Dermis lymphatic vessel endothelial cell (primary cell): Measurements from ENCODE around the gene SSR2. TPM values are rescaled to one million over a fixed set of nuclear protein-coding genes. Genes with fewer than 3 reads are reported as not detected.

ENCODE experiments used
- total RNA-seq: library from RNA; depleted of rRNA; stranded (reverse); fragments of >200 nt; gene quantifications from 2 replicates; pipeline ENCODE4 v1.2.1, GENCODE V29; 2014

SSR2 gene
- 351 and 443 TPM in 2 replicates for total RNA-seq

DNA sequence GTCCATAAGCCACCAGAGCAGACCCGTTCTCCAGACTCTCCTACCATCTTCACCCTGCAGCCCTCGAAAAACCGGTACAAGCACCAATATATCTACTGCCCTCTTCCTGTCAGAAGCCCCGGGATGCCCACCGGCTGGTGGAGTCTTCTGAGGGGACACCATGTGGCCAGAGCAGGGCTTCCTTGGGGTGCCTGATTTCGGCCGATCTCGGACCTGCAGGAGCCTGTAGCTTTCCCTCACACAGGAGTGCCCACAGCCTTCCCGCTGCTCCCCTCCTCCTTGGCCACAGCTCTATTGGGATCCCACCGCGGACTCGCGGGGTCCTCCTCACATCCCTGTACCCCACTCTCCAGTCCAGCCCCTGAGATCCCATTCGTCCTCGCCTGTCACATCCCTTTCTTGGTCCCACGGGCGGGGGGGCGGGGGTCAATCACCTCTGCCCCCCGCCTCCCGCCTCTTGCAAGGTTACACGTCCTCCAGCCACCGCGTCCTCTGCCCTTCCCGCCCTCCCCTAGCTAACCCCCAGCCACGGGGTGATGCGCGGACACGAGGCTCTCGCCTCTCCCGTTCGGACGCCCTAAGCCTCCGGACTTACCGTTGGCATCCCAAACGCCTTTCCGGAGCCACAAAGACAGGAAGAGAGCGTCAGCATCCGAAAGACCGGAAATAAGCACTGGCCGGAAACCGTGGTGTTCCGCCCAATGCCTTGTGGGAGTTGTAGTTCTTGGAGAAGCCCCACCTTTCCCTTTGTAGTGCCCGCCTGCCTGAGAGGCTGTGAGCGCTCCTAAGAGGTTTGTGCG, at the start of gene SSR2:
TSS of gene SSR2 (minus strand) at position 659 of the 800 bp plus-strand sequence. CDS start 784 bp downstream, outside the sequence.

DNA sequence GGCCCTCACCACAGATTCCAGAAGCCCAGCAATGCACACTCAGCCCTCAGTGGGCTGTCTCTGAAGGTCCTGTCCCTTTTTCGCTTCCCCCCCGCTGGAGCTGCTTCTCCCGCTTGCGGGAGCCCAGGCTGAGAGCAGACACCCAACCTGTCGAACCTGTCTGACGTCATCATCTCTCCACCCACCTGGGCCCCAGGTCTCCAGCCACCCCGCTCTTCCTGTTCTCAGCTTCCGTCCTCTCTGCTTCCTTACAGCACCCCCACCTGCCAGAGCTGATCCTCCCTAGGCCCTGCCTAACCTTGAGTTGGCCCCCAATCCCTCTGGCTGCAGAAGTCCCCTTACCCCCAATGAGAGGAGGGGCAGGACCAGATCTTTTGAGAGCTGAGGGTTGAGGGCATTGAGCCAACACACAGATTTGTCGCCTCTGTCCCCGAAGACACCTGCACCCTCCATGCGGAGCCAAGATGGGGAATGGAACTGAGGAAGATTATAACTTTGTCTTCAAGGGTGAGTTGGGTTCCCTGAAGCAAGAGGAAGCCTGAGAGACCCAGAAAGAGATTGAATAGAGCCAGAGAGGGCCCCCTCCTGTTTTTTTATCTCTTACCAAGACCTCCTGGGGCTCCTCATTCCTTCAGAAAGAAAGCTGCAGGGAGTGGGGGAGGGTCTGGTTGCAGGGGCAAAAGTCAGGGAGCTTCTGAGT, 40.3 kb upstream of the SSR2 start, which contains the start of gene RAB25:
TSS of gene RAB25 (plus strand) at position 224 of the 700 bp plus-strand sequence. CDS start at position 465, 241 bp downstream.

DNA sequence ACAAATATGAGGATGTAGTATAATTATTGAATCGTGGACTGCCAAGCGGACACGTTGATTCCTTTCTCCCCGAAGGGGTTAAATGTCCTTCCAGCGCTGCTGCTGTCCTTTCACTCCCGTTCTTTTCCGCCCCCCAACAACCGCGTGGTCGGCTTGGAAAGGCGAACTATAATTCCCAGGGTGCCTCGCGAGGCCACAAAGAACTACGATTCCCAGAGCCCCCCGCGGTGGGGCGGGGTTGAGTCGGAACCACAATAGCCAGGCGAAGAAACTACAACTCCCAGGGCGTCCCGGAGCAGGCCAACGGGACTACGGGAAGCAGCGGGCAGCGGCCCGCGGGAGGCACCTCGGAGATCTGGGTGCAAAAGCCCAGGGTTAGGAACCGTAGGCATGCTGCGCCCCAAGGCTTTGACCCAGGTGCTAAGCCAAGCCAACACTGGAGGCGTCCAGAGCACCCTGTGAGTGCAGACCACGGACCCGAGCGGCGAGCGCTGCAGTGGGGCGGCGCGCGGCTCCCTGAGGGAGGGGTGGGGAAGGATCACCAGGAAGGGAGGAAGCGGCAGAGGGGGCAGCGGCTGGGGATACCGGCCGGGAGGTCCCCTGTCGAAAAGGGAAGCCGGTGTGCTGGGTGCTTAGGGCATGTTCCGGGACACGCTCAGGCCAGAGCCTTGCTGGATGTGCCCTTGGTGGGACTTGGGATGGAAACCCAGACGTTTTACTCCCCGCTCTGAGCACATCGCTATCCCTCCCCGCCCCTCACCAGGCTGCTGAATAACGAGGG, 33.9 kb upstream of the SSR2 start, which contains the start of gene LAMTOR2:
TSS of gene LAMTOR2 (plus strand) at position 283 of the 781 bp plus-strand sequence. CDS start at position 391, 108 bp downstream.

DNA sequence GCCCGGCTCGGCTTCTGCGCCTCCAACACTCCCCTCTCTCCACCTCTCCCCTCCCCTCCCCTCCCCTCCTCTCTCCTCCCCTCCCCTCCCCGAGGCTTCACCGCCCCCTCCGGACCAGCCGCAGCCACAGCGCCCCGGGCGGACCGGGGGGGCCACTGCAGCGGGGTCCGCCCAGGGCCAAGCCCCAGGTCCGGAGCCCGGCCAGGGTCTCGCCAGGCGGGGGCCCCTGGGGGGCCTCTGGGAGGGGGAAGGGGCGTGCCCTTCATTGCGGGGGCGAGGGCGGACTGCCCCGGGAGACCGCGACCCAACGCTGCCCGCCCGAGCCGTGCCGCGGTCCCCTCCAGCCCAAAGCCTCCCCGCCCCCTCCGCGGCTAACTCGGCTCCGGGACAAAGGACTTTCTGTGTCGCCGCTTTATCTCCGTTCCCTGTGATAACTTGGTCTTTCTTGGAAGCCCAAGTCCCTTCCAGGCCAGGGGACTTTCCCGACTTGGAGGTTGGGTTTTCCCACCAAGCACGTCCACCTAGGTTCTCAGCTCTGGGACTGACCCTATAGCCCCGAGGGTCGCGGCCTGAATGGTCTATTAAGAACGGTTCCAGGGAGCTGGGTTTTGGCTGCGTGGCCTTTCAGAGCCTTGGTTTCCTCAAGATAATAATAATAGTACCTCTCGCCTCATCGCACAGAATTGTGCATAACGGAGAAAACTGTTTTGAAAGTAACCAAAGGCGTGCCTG, 33.2 kb upstream of the SSR2 start, which contains the start of gene UBQLN4:
TSS of gene UBQLN4 (minus strand) at position 31 of the 732 bp plus-strand sequence. CDS start 97 bp downstream, outside the sequence.

DNA sequence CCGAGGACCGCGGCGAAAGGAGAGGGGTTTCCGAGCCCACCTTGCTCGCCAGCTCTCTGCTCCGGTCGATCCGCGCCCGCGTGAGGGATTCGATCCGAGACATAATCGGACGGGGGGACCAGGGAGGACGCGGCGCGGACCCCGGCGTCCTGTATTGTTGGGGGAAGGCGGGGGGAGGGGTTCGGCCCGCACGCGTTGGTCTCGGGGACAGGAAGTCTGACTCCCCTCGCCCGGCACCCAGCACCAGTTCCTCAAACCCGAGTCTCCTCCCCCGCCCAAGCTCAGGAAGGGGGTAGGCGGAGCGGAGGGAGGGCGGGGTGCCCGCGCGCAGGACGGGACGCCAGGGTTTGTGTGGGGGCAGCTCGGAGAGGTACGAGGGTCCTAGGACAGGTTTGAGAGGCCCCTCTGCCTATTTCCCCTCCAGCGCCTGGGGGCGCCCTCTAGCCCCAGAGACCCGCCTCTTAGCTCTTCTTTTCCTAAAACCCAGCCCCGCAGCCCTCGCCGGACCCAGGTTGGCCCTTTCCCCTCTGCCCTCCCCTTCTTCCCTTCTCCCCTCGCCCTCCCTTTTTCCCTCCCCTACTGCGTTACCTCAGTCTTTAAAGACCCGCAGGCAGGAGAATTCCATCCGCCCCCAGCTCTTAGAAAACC, 42.3 kb downstream of the SSR2 start, which contains the start of gene ARHGEF2:
TSS of gene ARHGEF2 (minus strand) at position 223 of the 648 bp plus-strand sequence. CDS start at position 103, 120 bp downstream.

Other genes starting within 250 kb of the SSR2 start
- 23.3 and 28.0 TPM in 2 replicates for gene GON4L, start 163.7 kb downstream of the SSR2 start, total RNA-seq
- gene SYT11, start 161.4 kb downstream of the SSR2 start, total RNA-seq, result 12.8 and 15.4 TPM in 2 replicates
- gene RIT1, start 109.6 kb downstream of the SSR2 start, total RNA-seq, result 42.5 and 46.3 TPM in 2 replicates
- 14.7 and 21.4 TPM in 2 replicates for gene KHDC4, start 86.5 kb downstream of the SSR2 start, total RNA-seq
- gene RXFP4, start 79.3 kb downstream of the SSR2 start, total RNA-seq, result under 0.01 TPM in 1 of 2 replicates, not detected in the other
- 51.3 and 70.6 TPM in 2 replicates for gene ARHGEF2, start 42.4 kb downstream of the SSR2 start, total RNA-seq
- gene UBQLN4, start 32.8 kb upstream of the SSR2 start, total RNA-seq, result 10.5 and 13.6 TPM in 2 replicates
- gene LAMTOR2, start 33.8 kb upstream of the SSR2 start, total RNA-seq, result 79.8 and 102 TPM in 2 replicates
- not detected in 2 replicates for gene RAB25, start 40.2 kb upstream of the SSR2 start, total RNA-seq
- 2.9 and 4.8 TPM in 2 replicates for gene MEX3A, start 61.5 kb upstream of the SSR2 start, total RNA-seq
- gene LMNA, start 93.8 kb upstream of the SSR2 start, total RNA-seq, result 254 and 363 TPM in 2 replicates
- gene SEMA4A, start 132.6 kb upstream of the SSR2 start, total RNA-seq, result 0.52 and 0.65 TPM in 2 replicates
- gene SLC25A44, start 173.2 kb upstream of the SSR2 start, total RNA-seq, result 10.1 and 10.3 TPM in 2 replicates
- gene PMF1, start 192.1 kb upstream of the SSR2 start, total RNA-seq, result 58.4 and 60.4 TPM in 2 replicates
- 0.33 and 0.43 TPM in 2 replicates for gene BGLAP, start 221.2 kb upstream of the SSR2 start, total RNA-seq
- 0.33 and 0.52 TPM in 2 replicates for gene PAQR6, start 227.1 kb upstream of the SSR2 start, total RNA-seq